NCI-H146 treated with DMSO at 0.1 percent for 48 hours (cell line): ENCODE measurements around the gene HMCN1.

Experiments used
- DNase-seq: peaks from one replicate; lab custom pipeline; 2025; ENCODE audit not compliant: unreplicated experiment; lab: John Stamatoyannopoulos, UW

HMCN1 gene

GRCh38 chr1:186002406-186002805, 268.2 kb downstream of the HMCN1 start:
- DNase-seq: no peak

- no peak for DNase-seq
Observed at GRCh38 chr1:186009039-186009737, 275.0 kb downstream of the HMCN1 start.

- DNase-seq: no peak
Observed at GRCh38 chr1:186014370-186015037, 280.3 kb downstream of the HMCN1 start.

- no peak for DNase-seq
Observed at GRCh38 chr1:186016856-186017255, 282.7 kb downstream of the HMCN1 start.

- DNase-seq: no peak
Observed at GRCh38 chr1:186022184-186022583, 288.0 kb downstream of the HMCN1 start.

- no peak for DNase-seq
Observed at GRCh38 chr1:186026946-186027345, 292.8 kb downstream of the HMCN1 start.

- no peak for DNase-seq
Observed at GRCh38 chr1:186027621-186028020, 293.4 kb downstream of the HMCN1 start.

GRCh38 chr1:186030453-186030852, 296.3 kb downstream of the HMCN1 start:
- DNase-seq: no peak

GRCh38 chr1:186033847-186034271, 299.7 kb downstream of the HMCN1 start:
- no peak for DNase-seq

GRCh38 chr1:186042230-186042629, 308.0 kb downstream of the HMCN1 start:
- DNase-seq: no peak

- DNase-seq: no peak
Observed at GRCh38 chr1:186043296-186043695, 309.1 kb downstream of the HMCN1 start.

GRCh38 chr1:186044079-186044685, 310.0 kb downstream of the HMCN1 start:
- no peak for DNase-seq

GRCh38 chr1:186046437-186047211, 312.4 kb downstream of the HMCN1 start:
- DNase-seq: no peak

- DNase-seq: no peak
Observed at GRCh38 chr1:186050360-186050759, 316.2 kb downstream of the HMCN1 start.

- no peak for DNase-seq
Observed at GRCh38 chr1:186054003-186054402, 319.8 kb downstream of the HMCN1 start.

GRCh38 chr1:186054932-186055331, 320.7 kb downstream of the HMCN1 start:
- DNase-seq: no peak

- DNase-seq: no peak
Observed at GRCh38 chr1:186055846-186056245, 321.7 kb downstream of the HMCN1 start.

GRCh38 chr1:186057086-186057485, 322.9 kb downstream of the HMCN1 start:
- DNase-seq: no peak

GRCh38 chr1:186059311-186059710, 325.1 kb downstream of the HMCN1 start:
- DNase-seq: no peak

GRCh38 chr1:186059752-186060151, 325.6 kb downstream of the HMCN1 start:
- DNase-seq: no peak

- no peak for DNase-seq
Observed at GRCh38 chr1:186060226-186060625, 326.0 kb downstream of the HMCN1 start.
